ENCODE measurements around the gene TPRG1. TPM values are rescaled to one million over a fixed set of nuclear protein-coding genes. Genes with fewer than 3 reads are reported as not detected.

TPRG1 gene
- polyA plus RNA-seq, 1 donor (not counting 4 experiments of a cell fraction or from before 2014, with no cell fraction given), result 1.5 TPM

- dilution Hi-C loops (cut with MboI; ENCODE audit: extremely low pct_ligation_motif_present, low sequenced_read_pairs), result no loop called here
- Histone ChIP-seq H2AFZ (ENCODE audit: control insufficient read depth, low read length) (no peak overlapping the region), H3K4me2 (ENCODE audit: control insufficient read depth, extremely low read depth, insufficient read depth, low read depth, low read length) (no peak overlapping the region), H3K4me1 (ENCODE audit: control insufficient read depth, extremely low read depth, insufficient read depth, low read length) (peaks cover 23% of the 10 kb centered on the region), H3K9ac (ENCODE audit: control insufficient read depth, extremely low read depth, insufficient read depth, low read length) (no peak overlapping the region), H3K4me3 (ENCODE audit: control insufficient read depth in 2 of 3, extremely low read depth in 1 of 3, insufficient read depth in 2 of 3, low read depth in 1 of 3, low read length in 3 of 3) (no peak overlapping the region), H3K79me2 (ENCODE audit: control insufficient read depth, insufficient read depth, low read length) (no peaks in the 10 kb centered on the region), H3K27ac (ENCODE audit: control insufficient read depth, insufficient read depth, low read length) (no peak overlapping the region), H3K36me3 (ENCODE audit: control insufficient read depth in 2 of 2, extremely low read depth in 1 of 2, insufficient read depth in 2 of 2, low read length in 2 of 2) (no peaks in the 10 kb centered on the region), H3K9me1 (ENCODE audit: control insufficient read depth, extremely low read depth, insufficient read depth, low read length) (no peaks in the 10 kb centered on the region), H3K27me3 (ENCODE audit: control insufficient read depth, extremely low read depth, insufficient read depth, low read length) (no peaks in the 10 kb centered on the region), H3K9me3 (ENCODE audit: control insufficient read depth, low read depth, low read length) (no peaks in the 10 kb centered on the region), H4K20me1 (ENCODE audit: control insufficient read depth, extremely low read depth, insufficient read depth, low read length) (no peaks in the 10 kb centered on the region)
- FAIRE-seq, result no peak
- DNase-seq (ENCODE audit: low read depth, low spot score), result no peak
- TF ChIP-seq EZH2 (IDR thresholded peaks at IDR 0.05; ENCODE audit: low read length) (no peak), CTCF (optimal IDR thresholded peaks at IDR 0.05 in 1 of 3, IDR thresholded peaks at IDR 0.05 in 1 of 3, conservative IDR thresholded peaks at IDR 0.05 in 1 of 3; ENCODE audit: extremely low read depth in 1 of 3, insufficient read depth in 2 of 3, low read length in 3 of 3) (peak in 2 of 3 experiments; percentile 19 to 26)
Measured at GRCh38 chr3:189169728-189170127, 2.0 kb upstream of the TPRG1 start.

- DNase-seq (ENCODE audit: low read depth, low spot score), result no peak
- Histone ChIP-seq H3K4me3 (ENCODE audit: control insufficient read depth in 2 of 3, extremely low read depth in 1 of 3, insufficient read depth in 2 of 3, low read depth in 1 of 3, low read length in 3 of 3) (no peak overlapping the region), H3K27me3 (ENCODE audit: control insufficient read depth, extremely low read depth, insufficient read depth, low read length) (no peaks in the 10 kb centered on the region), H3K79me2 (ENCODE audit: control insufficient read depth, insufficient read depth, low read length) (no peaks in the 10 kb centered on the region), H3K36me3 (ENCODE audit: control insufficient read depth in 2 of 2, extremely low read depth in 1 of 2, insufficient read depth in 2 of 2, low read length in 2 of 2) (no peaks in the 10 kb centered on the region), H3K9ac (ENCODE audit: control insufficient read depth, extremely low read depth, insufficient read depth, low read length) (no peak overlapping the region), H3K27ac (ENCODE audit: control insufficient read depth, insufficient read depth, low read length) (no peak overlapping the region), H3K4me2 (ENCODE audit: control insufficient read depth, extremely low read depth, insufficient read depth, low read depth, low read length) (no peak overlapping the region), H3K9me3 (ENCODE audit: control insufficient read depth, low read depth, low read length) (no peaks in the 10 kb centered on the region), H4K20me1 (ENCODE audit: control insufficient read depth, extremely low read depth, insufficient read depth, low read length) (no peaks in the 10 kb centered on the region), H3K9me1 (ENCODE audit: control insufficient read depth, extremely low read depth, insufficient read depth, low read length) (no peaks in the 10 kb centered on the region), H3K4me1 (ENCODE audit: control insufficient read depth, extremely low read depth, insufficient read depth, low read length) (peaks cover 15% of the 10 kb centered on the region), H2AFZ (ENCODE audit: control insufficient read depth, low read length) (no peak overlapping the region)
- TF ChIP-seq CTCF (optimal IDR thresholded peaks at IDR 0.05 in 1 of 3, IDR thresholded peaks at IDR 0.05 in 1 of 3, conservative IDR thresholded peaks at IDR 0.05 in 1 of 3; ENCODE audit: extremely low read depth in 1 of 3, insufficient read depth in 2 of 3, low read length in 3 of 3) (no peak), EZH2 (IDR thresholded peaks at IDR 0.05; ENCODE audit: low read length) (no peak)
- dilution Hi-C loops (cut with MboI; ENCODE audit: extremely low pct_ligation_motif_present, low sequenced_read_pairs), result no loop called here
- FAIRE-seq, result no peak
Measured at GRCh38 chr3:189170559-189170958, 1.2 kb upstream of the TPRG1 start.
